CD4-positive, alpha-beta T cell (primary cell): ENCODE measurements around the gene ZNF467. TPM values are rescaled to one million over a fixed set of nuclear protein-coding genes. Genes with fewer than 3 reads are reported as not detected.

Source experiments
- ATAC-seq: fragments of 200-7000 bp; cut with Tn5 transposase; one replicate; pipeline ENCODE4 v1.10.0; 2022; ENCODE audit warnings: mild to moderate bottlenecking; ENCODE audit not compliant: poor library complexity
- CTCF ChIA-PET: fragments of 350-600 bp; sonication (Branson Sonifier 250); formaldehyde crosslinking; loops from one replicate; lab custom pipeline; 2021; ENCODE audit warnings: antibody characterized with exemption, inconsistent platforms; lab: Charles Lee
- POLR2A ChIA-PET: fragments of 350-600 bp; sonication (Branson Sonifier 250); formaldehyde crosslinking; loops from one replicate; lab custom pipeline; 2021; ENCODE audit warnings: antibody characterized with exemption, inconsistent platforms; lab: Charles Lee
- DNase-seq, 14 experiments: peaks; one replicate each; pipeline ENCODE4 v3.0.0-alpha.2; 2013 to 2020; ENCODE audit warnings: mixed read lengths in 2 of 14
- H3K27ac ChIP-seq, 2 donors: one replicate each; pipeline versions ENCODE4 v1.5.1 to v1.7.0; 2013; ENCODE audit warnings: low read length in 2 of 2, low read depth in 1 of 2, mild to moderate bottlenecking in 1 of 2
- H3K27me3 ChIP-seq, 2 experiments: 1 replicate in 1 of 2; 2 replicates in 1 of 2; pipeline versions ENCODE4 v1.6.1 to v1.7.0; 2013; ENCODE audit warnings: low read length in 2 of 2, control low read depth in 1 of 2, mild to moderate bottlenecking in 1 of 2, moderate library complexity in 1 of 2; ENCODE audit not compliant: insufficient read depth in 2 of 2, control insufficient read depth in 1 of 2
- H3K36me3 ChIP-seq: one replicate; pipeline ENCODE4 v1.6.1; 2013; ENCODE audit warnings: low read length, control low read depth; ENCODE audit not compliant: insufficient read depth
- H3K4me1 ChIP-seq: one replicate; pipeline ENCODE4 v1.6.1; 2013; ENCODE audit warnings: low read length, control low read depth; ENCODE audit not compliant: insufficient read depth
- H3K4me3 ChIP-seq: one replicate; pipeline ENCODE4 v1.5.1; 2013; ENCODE audit warnings: mild to moderate bottlenecking, low read length, moderate library complexity
- H3K9me3 ChIP-seq, 2 experiments: 1 replicate in 1 of 2; 2 replicates in 1 of 2; pipeline versions ENCODE4 v1.6.1 to v1.7.0; 2013; ENCODE audit warnings: low read length in 2 of 2, mild to moderate bottlenecking in 2 of 2, control low read depth in 1 of 2, moderate library complexity in 1 of 2; ENCODE audit not compliant: control insufficient read depth in 1 of 2, insufficient read depth in 1 of 2
- H3K27ac Mint-ChIP-seq: one replicate; pipeline ENCODE4 v1.8.0; 2020; ENCODE audit warnings: mixed read lengths
- H3K27me3 Mint-ChIP-seq: one replicate; pipeline ENCODE4 v1.8.0; 2021; ENCODE audit warnings: mixed read lengths
- H3K36me3 Mint-ChIP-seq: one replicate; pipeline ENCODE4 v1.8.0; 2021; ENCODE audit warnings: low read depth, mixed read lengths
- H3K4me1 Mint-ChIP-seq: one replicate; pipeline ENCODE4 v1.8.0; 2021; ENCODE audit warnings: low read depth, mixed read lengths
- H3K4me3 Mint-ChIP-seq: one replicate; pipeline ENCODE4 v1.8.0; 2020; ENCODE audit warnings: mild to moderate bottlenecking, mixed read lengths
- H3K9me3 Mint-ChIP-seq: one replicate; pipeline ENCODE4 v1.8.0; 2020; ENCODE audit warnings: mixed read lengths
- intact Hi-C, 2 experiments: fragments of 100-400 bp; cut with DNase I in 1 of 2; cut with micrococcal nuclease in 1 of 2; formaldehyde crosslinking; loops; one replicate each; pipeline versions ENCODE4 v1.15.1 to v1.9.0; 2023 to 2025; cut with DNase I, micrococcal nuclease
- total RNA-seq, 174 experiments: library from RNA in 2 of 174; stranded (reverse) in 2 of 174; gene quantifications; one replicate each; pipeline ENCODE4 v1.2.3 and lab custom pipeline; 2021 to 2026
- TF ChIP-seq, protein P1 (sequence below): fragments of 200-600 bp; IDR thresholded peaks from one replicate; pipeline ENCODE4 v1.8.0; 2022; ENCODE audit warnings: antibody characterized with exemption, mild to moderate bottlenecking

Gene ZNF467
- total RNA-seq, 2 experiments from 2014 or later: 4.1 to 4.3 TPM

DNA sequence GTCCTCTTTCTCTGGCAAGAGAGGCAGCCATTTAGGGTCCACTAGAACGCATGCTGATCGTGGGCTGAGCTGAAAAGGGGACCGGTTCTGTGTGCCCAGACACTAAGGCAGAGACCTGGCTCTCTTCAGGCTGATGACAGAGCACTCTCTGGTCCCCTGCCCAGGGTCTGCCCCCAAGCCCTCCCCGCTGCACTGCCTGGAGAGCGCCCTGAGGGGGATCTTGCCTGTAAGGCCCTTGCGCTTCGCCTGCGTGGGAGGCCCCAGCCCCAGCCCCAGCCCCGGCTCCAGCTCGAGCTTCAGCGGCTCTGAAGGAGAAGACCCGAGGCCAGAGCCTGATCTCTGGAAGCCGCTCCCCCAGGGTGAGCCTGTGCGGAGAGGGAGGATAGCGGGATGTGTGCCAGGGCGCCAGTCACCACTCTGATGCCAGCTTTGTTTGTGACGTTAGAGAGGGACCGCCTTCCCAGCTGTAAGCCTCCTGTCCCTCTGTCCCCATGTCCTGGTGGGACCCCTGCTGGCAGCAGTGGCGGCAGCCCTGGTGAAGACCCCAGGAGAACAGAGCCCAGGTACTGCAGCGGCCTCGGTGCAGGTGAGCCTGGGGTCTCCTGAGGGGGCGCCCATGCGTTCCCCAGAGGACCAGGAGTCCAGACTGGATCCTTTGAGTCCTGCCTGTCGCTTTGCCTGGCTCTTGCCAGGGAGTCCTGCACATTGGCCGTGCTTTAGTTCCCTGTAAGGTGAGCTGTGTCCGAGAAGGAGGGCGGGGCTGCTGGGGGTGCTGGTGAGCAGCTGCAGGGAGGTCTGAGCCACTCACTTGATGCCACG, 43.2 kb downstream of the ZNF467 start:
- no peaks in the 10 kb centered on the region for H3K4me1 Mint-ChIP-seq
- no peaks in the 10 kb centered on the region for H3K9me3 Mint-ChIP-seq
- no peak overlapping the region for H3K27ac Mint-ChIP-seq
- Histone ChIP-seq H3K4me3 (no peak overlapping the region), H3K36me3 (peaks cover 48% of the 10 kb centered on the region), H3K9me3 (no peaks in the 10 kb centered on the region), H3K4me1 (no peaks in the 10 kb centered on the region), H3K27me3 (no peaks in the 10 kb centered on the region), H3K27ac (no peak overlapping the region)
- no peak for ATAC-seq
- H3K36me3 Mint-ChIP-seq: peaks cover 64% of the 10 kb centered on the region
- no peak for DNase-seq
- intact Hi-C loops: no loop called here
- POLR2A ChIA-PET: no interaction called here
- no peaks in the 10 kb centered on the region for H3K27me3 Mint-ChIP-seq
- CTCF ChIA-PET: interaction anchor here (1.1 to 2.5 kb wide), 2 partner anchors 12 to 105 kb away, joined by 3 to 9 read pairs; no protein-coding TSS in a partner anchor
- TF ChIP-seq, protein P1, sequence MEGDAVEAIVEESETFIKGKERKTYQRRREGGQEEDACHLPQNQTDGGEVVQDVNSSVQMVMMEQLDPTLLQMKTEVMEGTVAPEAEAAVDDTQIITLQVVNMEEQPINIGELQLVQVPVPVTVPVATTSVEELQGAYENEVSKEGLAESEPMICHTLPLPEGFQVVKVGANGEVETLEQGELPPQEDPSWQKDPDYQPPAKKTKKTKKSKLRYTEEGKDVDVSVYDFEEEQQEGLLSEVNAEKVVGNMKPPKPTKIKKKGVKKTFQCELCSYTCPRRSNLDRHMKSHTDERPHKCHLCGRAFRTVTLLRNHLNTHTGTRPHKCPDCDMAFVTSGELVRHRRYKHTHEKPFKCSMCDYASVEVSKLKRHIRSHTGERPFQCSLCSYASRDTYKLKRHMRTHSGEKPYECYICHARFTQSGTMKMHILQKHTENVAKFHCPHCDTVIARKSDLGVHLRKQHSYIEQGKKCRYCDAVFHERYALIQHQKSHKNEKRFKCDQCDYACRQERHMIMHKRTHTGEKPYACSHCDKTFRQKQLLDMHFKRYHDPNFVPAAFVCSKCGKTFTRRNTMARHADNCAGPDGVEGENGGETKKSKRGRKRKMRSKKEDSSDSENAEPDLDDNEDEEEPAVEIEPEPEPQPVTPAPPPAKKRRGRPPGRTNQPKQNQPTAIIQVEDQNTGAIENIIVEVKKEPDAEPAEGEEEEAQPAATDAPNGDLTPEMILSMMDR: no peak
- H3K4me3 Mint-ChIP-seq: no peak overlapping the region

DNA sequence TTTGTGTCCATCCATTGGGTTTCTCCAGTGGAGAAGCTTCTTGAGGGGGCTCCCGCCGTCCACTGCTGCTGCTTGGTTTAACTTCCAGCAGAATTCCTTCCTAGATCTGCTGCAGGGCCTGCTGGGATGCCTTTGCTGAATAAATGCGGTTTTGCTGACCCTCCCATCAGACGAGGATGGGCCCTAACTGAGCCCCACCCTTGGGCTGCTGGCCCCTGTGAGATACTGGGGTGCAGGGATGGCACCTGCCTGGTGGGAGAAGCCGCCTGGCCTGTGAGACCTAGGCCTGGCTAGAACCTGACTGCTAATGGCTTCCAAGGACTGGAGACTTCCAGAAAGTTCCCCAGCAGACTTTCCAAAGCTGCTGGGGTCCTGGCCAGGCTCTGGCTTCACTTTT, 43.8 kb downstream of the ZNF467 start:
- peaks cover 63% of the 10 kb centered on the region for H3K36me3 Mint-ChIP-seq
- TF ChIP-seq, protein P1: no peak
- no peak for ATAC-seq
- no peaks in the 10 kb centered on the region for H3K27me3 ChIP-seq
- no peak overlapping the region for H3K27ac Mint-ChIP-seq
- intact Hi-C loops: no loop called here
- DNase-seq: no peak
- no peaks in the 10 kb centered on the region for H3K4me1 ChIP-seq
- H3K9me3 Mint-ChIP-seq: no peaks in the 10 kb centered on the region
- CTCF ChIA-PET: interaction anchor here (1.1 kb wide), 1 partner anchor 105 kb away, joined by 3 read pairs; no protein-coding TSS in a partner anchor
- H3K9me3 ChIP-seq: no peaks in the 10 kb centered on the region
- H3K27me3 Mint-ChIP-seq: no peaks in the 10 kb centered on the region
- H3K36me3 ChIP-seq: peaks cover 51% of the 10 kb centered on the region
- no peaks in the 10 kb centered on the region for H3K4me1 Mint-ChIP-seq
- POLR2A ChIA-PET: no interaction called here
- no peak overlapping the region for H3K4me3 ChIP-seq
- no peak overlapping the region for H3K27ac ChIP-seq
- H3K4me3 Mint-ChIP-seq: no peak overlapping the region

DNA sequence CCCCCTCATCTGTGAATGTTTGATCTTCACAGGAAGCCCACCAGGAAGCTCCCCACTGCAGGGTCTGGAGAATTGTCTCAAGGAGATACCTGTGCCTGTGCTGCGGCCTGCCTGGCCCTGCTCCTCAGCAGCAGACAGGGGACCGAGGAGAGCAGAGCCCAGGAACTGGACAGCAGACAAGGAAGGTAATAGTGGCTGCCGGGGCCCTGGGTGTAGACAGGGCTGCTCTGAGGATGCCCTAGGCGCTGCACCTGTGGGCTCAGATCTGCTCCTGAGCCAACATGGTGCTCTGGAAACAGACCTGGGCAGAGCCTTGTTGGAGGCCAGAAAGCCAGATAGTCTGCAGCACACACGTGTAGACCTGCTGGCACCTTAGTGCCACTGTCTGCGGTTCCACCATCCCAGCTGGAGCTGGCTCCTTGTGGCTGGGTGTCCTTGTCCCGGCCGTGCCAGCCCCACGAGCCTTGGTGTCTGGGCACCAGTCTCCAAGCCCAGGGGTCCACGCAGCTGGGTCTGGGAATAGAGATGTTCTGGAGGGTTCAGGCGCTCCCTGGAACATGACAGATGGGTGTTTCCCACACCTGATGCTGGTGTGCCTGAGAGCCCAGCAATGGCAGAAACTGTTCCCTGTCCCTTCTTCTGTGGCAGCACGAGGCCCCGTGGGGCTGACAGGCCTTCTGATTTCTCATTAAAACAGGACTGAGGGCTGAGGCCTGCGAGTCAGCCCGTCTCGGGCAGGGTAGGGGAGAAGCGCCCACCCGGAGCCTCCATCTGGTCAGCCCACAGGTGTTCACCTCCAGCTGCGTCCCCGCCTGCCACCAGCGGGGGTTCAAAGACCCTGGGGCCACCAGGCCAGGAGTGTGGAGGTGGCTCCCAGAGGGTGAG, 44.7 kb downstream of the ZNF467 start:
- H3K9me3 Mint-ChIP-seq: no peaks in the 10 kb centered on the region
- no peaks in the 10 kb centered on the region for H3K4me1 Mint-ChIP-seq
- no peaks in the 10 kb centered on the region for H3K27me3 Mint-ChIP-seq
- Histone ChIP-seq H3K27ac (no peak overlapping the region), H3K4me1 (no peaks in the 10 kb centered on the region), H3K9me3 (no peaks in the 10 kb centered on the region), H3K27me3 (no peaks in the 10 kb centered on the region), H3K36me3 (peaks cover 60% of the 10 kb centered on the region), H3K4me3 (no peak overlapping the region)
- CTCF ChIA-PET: interaction anchor here (1.1 kb wide), 1 partner anchor 104 kb away, joined by 3 read pairs; no protein-coding TSS in a partner anchor
- no peak overlapping the region for H3K4me3 Mint-ChIP-seq
- peaks cover 63% of the 10 kb centered on the region for H3K36me3 Mint-ChIP-seq
- intact Hi-C loops: no loop called here
- DNase-seq: no peak
- ATAC-seq: no peak
- POLR2A ChIA-PET: no interaction called here
- no peak overlapping the region for H3K27ac Mint-ChIP-seq
- TF ChIP-seq, protein P1: no peak
